Nephron progenitor cell (in vitro differentiated cells): ENCODE data around the gene TMED10.
A peak's percentile ranks its signal among the peaks of the same experiment; 100 is the strongest.

Source experiments
- DNase-seq: peaks from one replicate; pipeline ENCODE4 v3.0.0; 2021
- H3K27ac Mint-ChIP-seq: 2 replicates; pipeline ENCODE4 v1.8.0; 2021; ENCODE audit warnings: mild to moderate bottlenecking, moderate library complexity, mixed read lengths
- H3K27me3 Mint-ChIP-seq: 2 replicates; pipeline ENCODE4 v1.8.0; 2021; ENCODE audit warnings: mild to moderate bottlenecking, low read depth, mixed read lengths; ENCODE audit not compliant: poor library complexity
- H3K36me3 Mint-ChIP-seq: 2 replicates; pipeline ENCODE4 v1.8.0; 2021; ENCODE audit warnings: low read depth, mixed read lengths
- H3K4me1 Mint-ChIP-seq: 2 replicates; pipeline ENCODE4 v1.8.0; 2021; ENCODE audit warnings: mixed read lengths
- H3K4me3 Mint-ChIP-seq: 2 replicates; pipeline ENCODE4 v1.8.0; 2021; ENCODE audit warnings: mild to moderate bottlenecking, moderate library complexity, mixed read lengths
- H3K9me3 Mint-ChIP-seq: 2 replicates; pipeline ENCODE4 v1.8.0; 2021; ENCODE audit warnings: mild to moderate bottlenecking, moderate library complexity, mixed read lengths
- TF ChIP-seq, protein P1 (sequence below): fragments of 200-600 bp; sonication (generic); IDR thresholded peaks from 2 replicates; pipeline ENCODE4 v1.5.0; 2021; ENCODE audit warnings: antibody characterized with exemption

Gene TMED10

GRCh38 chr14:75175677-75176141 lies 703 bp downstream of the TMED10 start:
- H3K27me3 Mint-ChIP-seq: peaks cover 10% of the 10 kb centered on the region
- peaks cover 18% of the 10 kb centered on the region for H3K36me3 Mint-ChIP-seq
- no peak overlapping the region for H3K27ac Mint-ChIP-seq
- TF ChIP-seq, protein P1, sequence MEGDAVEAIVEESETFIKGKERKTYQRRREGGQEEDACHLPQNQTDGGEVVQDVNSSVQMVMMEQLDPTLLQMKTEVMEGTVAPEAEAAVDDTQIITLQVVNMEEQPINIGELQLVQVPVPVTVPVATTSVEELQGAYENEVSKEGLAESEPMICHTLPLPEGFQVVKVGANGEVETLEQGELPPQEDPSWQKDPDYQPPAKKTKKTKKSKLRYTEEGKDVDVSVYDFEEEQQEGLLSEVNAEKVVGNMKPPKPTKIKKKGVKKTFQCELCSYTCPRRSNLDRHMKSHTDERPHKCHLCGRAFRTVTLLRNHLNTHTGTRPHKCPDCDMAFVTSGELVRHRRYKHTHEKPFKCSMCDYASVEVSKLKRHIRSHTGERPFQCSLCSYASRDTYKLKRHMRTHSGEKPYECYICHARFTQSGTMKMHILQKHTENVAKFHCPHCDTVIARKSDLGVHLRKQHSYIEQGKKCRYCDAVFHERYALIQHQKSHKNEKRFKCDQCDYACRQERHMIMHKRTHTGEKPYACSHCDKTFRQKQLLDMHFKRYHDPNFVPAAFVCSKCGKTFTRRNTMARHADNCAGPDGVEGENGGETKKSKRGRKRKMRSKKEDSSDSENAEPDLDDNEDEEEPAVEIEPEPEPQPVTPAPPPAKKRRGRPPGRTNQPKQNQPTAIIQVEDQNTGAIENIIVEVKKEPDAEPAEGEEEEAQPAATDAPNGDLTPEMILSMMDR: no peak
- H3K9me3 Mint-ChIP-seq: no peaks in the 10 kb centered on the region
- H3K4me1 Mint-ChIP-seq: peaks cover 38% of the 10 kb centered on the region
- no peak for DNase-seq
- H3K4me3 Mint-ChIP-seq: peak overlapping the region; percentile 97

DNA sequence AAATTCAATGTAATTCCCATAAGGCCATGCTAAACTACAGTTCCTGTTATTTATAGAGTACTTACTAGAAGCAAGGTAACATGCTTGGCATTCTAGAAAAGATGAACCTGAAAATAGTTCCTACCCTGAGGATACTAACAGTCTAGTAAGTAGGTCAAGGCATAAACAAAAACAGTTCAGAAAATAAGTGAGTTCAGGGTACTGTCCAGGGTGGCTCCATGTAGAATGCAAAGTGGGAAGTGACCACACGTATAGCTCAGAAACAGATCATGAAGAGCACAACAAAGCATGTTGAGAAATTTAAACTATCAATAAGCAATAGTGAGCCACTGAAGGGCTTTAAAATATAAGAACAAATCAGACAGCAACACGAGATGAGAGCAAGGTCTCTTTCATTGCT lies 2.3 kb downstream of the TMED10 start:
- TF ChIP-seq, protein P1: no peak
- no peak for DNase-seq
- H3K9me3 Mint-ChIP-seq: no peaks in the 10 kb centered on the region
- peak overlapping the region; percentile 50 for H3K27ac Mint-ChIP-seq
- H3K36me3 Mint-ChIP-seq: peaks cover 29% of the 10 kb centered on the region
- H3K4me1 Mint-ChIP-seq: peaks cover 38% of the 10 kb centered on the region
- peaks cover 4% of the 10 kb centered on the region for H3K27me3 Mint-ChIP-seq
- peak overlapping the region; percentile 97 for H3K4me3 Mint-ChIP-seq

- Mint-ChIP-seq H3K4me1 (peaks cover 52% of the 10 kb centered on the region), H3K27me3 (no peaks in the 10 kb centered on the region)
Measured at GRCh38 chr14:75170772-75171171, 5.6 kb downstream of the TMED10 start.

GRCh38 chr14:75168586-75169335 lies 7.7 kb downstream of the TMED10 start:
- Mint-ChIP-seq H3K27me3 (no peaks in the 10 kb centered on the region), H3K9me3 (no peaks in the 10 kb centered on the region), H3K27ac (no peak overlapping the region), H3K4me1 (peaks cover 32% of the 10 kb centered on the region), H3K4me3 (no peak overlapping the region), H3K36me3 (peaks cover 29% of the 10 kb centered on the region)
- TF ChIP-seq, protein P1: no peak
- no peak for DNase-seq

More at GRCh38 chr14:75170772-75171171, 5.6 kb downstream of the TMED10 start:
- Mint-ChIP-seq H3K27ac (no peak overlapping the region), H3K4me3 (no peak overlapping the region), H3K9me3 (no peaks in the 10 kb centered on the region), H3K36me3 (peaks cover 29% of the 10 kb centered on the region)
- DNase-seq: no peak
- TF ChIP-seq, protein P1: no peak

DNA sequence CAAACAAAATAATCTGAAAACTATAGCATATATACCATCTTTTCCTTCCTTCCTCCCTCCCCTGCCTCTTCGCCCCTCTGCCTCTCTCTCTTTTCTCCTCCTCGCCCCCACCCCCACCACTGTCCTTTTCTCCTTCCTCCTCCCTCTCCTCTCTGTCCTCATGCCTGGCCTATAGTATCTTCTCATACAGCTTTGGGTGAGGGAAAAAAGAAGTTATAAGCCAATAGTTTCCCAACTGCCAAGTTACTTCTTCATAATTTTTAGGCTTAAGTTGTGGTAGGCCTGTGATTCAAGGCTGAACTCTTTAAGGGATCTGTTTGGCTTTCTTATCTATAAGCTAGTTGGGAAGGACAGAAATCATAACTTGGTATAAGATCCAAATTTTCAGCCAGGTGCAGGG lies 9.1 kb downstream of the TMED10 start:
- no peaks in the 10 kb centered on the region for H3K9me3 Mint-ChIP-seq
- peaks cover 27% of the 10 kb centered on the region for H3K4me1 Mint-ChIP-seq
- no peak overlapping the region for H3K27ac Mint-ChIP-seq
- no peak overlapping the region for H3K4me3 Mint-ChIP-seq
- no peaks in the 10 kb centered on the region for H3K27me3 Mint-ChIP-seq
- TF ChIP-seq, protein P1: no peak
- DNase-seq: no peak
- peaks cover 28% of the 10 kb centered on the region for H3K36me3 Mint-ChIP-seq
